Activated naive CD4-positive, alpha-beta T cell treated with anti-CD3 and anti-CD28 coated beads, Interleukin-2, amount 50 U/mL, for 24 hours (primary cell): ENCODE results near the gene SLC9A9.

ENCODE experiments used
- H3K27ac Mint-ChIP-seq: one replicate; pipeline ENCODE4 v1.8.0; 2021; ENCODE audit warnings: mild to moderate bottlenecking, mixed read lengths
- H3K27me3 Mint-ChIP-seq: one replicate; pipeline ENCODE4 v1.8.0; 2021; ENCODE audit warnings: mixed read lengths
- H3K36me3 Mint-ChIP-seq: one replicate; pipeline ENCODE4 v1.8.0; 2021; ENCODE audit warnings: mixed read lengths
- H3K4me1 Mint-ChIP-seq: one replicate; pipeline ENCODE4 v1.8.0; 2021; ENCODE audit warnings: mixed read lengths
- H3K4me3 Mint-ChIP-seq: one replicate; pipeline ENCODE4 v1.8.0; 2021; ENCODE audit warnings: mild to moderate bottlenecking, mixed read lengths
- H3K9me3 Mint-ChIP-seq: one replicate; pipeline ENCODE4 v1.8.0; 2021; ENCODE audit warnings: mixed read lengths

SLC9A9 gene

DNA sequence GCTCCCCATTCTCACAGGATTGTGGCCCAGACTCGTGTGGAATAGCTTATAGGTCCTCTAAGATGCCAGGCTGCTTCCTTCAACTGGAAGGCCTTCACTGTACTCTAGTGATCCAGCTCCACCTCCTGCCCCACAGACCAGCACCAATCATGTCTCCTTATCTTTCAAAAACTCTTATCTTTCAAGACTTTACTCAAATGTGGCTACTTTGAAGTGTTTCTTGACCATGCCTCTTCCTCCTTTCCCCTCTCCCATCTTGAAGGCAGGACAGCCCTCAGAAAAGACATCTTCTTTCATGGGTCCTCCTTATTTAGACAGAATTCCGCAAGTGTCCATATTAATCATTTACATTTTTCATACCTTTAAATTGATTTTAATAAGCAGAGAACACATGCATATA is 586.4 kb downstream of the SLC9A9 start:
- Mint-ChIP-seq H3K36me3 (peaks cover 4% of the 10 kb centered on the region), H3K9me3 (no peaks in the 10 kb centered on the region), H3K4me3 (no peak overlapping the region), H3K27ac (no peak overlapping the region), H3K27me3 (no peaks in the 10 kb centered on the region), H3K4me1 (peaks cover 9% of the 10 kb centered on the region)

DNA sequence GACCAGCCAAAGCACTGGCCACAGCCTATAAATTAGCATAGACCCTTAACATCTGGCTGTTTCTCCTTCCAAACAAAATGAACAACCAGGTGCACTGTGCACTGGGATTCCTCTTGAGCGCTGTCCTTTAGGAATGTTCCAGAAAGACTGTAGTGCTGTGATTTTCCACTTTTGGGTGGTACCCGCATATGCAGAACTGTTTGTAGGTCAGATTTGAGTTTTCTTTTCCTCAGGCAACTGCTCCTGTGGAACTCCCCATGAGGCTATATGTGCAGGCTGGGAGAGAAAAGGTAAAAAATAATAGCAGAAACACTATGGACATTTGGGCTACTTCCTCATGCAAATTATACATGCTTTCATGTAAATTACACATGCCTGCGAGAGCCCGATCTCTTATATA is 589.6 kb downstream of the SLC9A9 start:
- no peaks in the 10 kb centered on the region for H3K27me3 Mint-ChIP-seq
- no peaks in the 10 kb centered on the region for H3K36me3 Mint-ChIP-seq
- no peak overlapping the region for H3K4me3 Mint-ChIP-seq
- no peak overlapping the region for H3K27ac Mint-ChIP-seq
- H3K9me3 Mint-ChIP-seq: no peaks in the 10 kb centered on the region
- H3K4me1 Mint-ChIP-seq: peaks cover 4% of the 10 kb centered on the region

DNA sequence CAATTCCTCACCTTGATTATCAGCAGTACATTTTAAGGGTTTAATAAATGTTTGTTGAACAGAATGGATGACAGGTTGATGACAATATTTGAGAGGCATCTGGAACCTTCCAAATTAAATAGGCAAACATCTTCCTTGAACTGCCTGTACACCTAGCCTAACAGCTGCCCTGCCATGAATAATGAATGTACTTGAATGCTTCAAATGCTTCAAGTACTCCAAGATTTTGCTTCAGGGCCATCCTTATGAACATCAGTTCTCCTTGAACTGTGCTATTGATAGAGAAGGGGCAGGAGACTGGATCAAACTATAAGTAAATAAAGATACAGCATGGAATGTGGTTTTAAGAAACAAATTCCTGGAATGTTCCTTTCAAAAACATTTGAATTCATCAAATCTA is 591.9 kb downstream of the SLC9A9 start:
- no peaks in the 10 kb centered on the region for H3K27me3 Mint-ChIP-seq
- no peaks in the 10 kb centered on the region for H3K9me3 Mint-ChIP-seq
- H3K4me1 Mint-ChIP-seq: no peaks in the 10 kb centered on the region
- no peaks in the 10 kb centered on the region for H3K36me3 Mint-ChIP-seq
- no peak overlapping the region for H3K27ac Mint-ChIP-seq
- no peak overlapping the region for H3K4me3 Mint-ChIP-seq

DNA sequence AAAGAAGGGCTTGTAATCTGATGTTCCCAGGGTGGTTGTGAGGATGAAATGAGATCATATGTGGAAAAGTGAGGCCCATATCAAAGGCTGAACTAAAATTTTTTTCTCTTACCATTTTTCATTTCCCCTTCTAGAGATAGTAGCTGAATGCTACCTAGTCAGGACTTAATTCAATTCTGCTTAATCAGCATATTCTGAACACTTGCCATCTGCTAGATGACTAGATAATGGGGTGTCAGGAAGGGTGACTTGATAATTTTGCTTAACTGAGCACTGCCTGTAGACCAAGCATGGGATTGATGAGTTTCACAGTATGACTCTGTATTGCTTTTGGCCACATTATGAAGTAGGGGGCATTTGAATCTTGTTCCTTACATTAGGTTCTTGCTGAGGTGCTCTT is 592.5 kb downstream of the SLC9A9 start:
- Mint-ChIP-seq H3K36me3 (no peaks in the 10 kb centered on the region), H3K4me3 (no peak overlapping the region), H3K4me1 (no peaks in the 10 kb centered on the region), H3K27ac (no peak overlapping the region), H3K9me3 (no peaks in the 10 kb centered on the region), H3K27me3 (no peaks in the 10 kb centered on the region)

DNA sequence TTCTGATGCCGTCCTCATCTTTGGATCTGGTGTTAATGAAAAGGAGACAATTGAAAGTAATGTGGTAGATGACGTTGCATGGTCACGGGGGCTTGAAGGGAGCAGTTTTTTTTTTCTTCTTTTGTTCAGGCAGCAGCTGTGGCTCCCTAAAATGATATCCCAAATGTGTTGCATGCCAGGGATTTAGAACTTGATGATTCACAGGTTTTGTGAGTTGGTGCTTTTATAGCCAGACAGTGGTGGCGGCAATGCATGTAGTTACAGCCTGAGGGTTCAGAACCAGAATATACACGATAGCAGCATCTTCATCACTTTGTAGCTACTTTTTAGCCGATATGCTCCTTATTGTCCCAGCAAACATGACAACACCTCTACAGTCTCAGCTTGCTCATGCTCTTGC is 595.3 kb downstream of the SLC9A9 start:
- Mint-ChIP-seq H3K27me3 (no peaks in the 10 kb centered on the region), H3K4me3 (no peak overlapping the region), H3K9me3 (no peaks in the 10 kb centered on the region), H3K36me3 (peaks cover 2% of the 10 kb centered on the region), H3K27ac (no peak overlapping the region), H3K4me1 (no peaks in the 10 kb centered on the region)

DNA sequence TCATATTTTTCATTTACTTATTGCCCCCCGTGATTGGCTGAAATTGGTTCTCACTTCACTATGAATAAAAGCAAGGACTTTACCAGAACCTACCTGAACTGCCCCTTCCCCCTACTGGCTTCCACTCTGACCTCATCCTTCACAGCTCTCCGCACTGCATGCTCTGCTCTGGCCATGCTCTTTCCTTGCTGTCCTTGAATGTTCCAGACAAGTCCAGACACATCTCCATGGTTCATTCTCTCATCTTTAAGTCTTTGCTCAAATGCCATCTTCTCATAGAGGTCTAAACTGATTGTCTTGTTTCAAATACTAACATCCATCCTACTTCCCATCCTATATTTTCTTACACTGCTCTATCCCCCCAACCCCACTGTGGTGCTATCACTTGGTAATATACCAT is 599.3 kb downstream of the SLC9A9 start:
- H3K4me3 Mint-ChIP-seq: no peak overlapping the region
- no peak overlapping the region for H3K27ac Mint-ChIP-seq
- H3K9me3 Mint-ChIP-seq: no peaks in the 10 kb centered on the region
- H3K27me3 Mint-ChIP-seq: no peaks in the 10 kb centered on the region
- peaks cover 5% of the 10 kb centered on the region for H3K4me1 Mint-ChIP-seq
- peaks cover 2% of the 10 kb centered on the region for H3K36me3 Mint-ChIP-seq

DNA sequence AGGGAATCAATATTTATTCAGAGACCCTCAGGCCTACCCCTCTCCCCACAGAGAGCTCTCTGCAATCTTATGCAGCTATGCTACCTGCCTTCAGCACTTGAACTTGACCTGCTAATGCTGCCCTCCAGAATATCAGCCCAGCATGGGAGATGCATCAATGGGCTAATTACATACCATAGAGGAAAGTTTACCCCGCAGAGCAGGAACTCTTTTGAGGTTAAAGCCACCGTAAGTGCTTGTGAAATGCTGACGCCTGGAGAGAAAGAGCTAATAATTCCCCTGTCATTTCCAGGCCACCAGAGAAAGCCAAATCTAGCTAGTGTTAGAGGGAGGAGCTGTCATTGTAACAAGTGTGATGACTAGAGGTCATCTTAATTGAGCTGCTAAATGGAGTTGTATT is 601.2 kb downstream of the SLC9A9 start:
- H3K4me3 Mint-ChIP-seq: no peak overlapping the region
- peaks cover 2% of the 10 kb centered on the region for H3K36me3 Mint-ChIP-seq
- no peaks in the 10 kb centered on the region for H3K27me3 Mint-ChIP-seq
- H3K4me1 Mint-ChIP-seq: peaks cover 5% of the 10 kb centered on the region
- H3K27ac Mint-ChIP-seq: no peak overlapping the region
- H3K9me3 Mint-ChIP-seq: no peaks in the 10 kb centered on the region

DNA sequence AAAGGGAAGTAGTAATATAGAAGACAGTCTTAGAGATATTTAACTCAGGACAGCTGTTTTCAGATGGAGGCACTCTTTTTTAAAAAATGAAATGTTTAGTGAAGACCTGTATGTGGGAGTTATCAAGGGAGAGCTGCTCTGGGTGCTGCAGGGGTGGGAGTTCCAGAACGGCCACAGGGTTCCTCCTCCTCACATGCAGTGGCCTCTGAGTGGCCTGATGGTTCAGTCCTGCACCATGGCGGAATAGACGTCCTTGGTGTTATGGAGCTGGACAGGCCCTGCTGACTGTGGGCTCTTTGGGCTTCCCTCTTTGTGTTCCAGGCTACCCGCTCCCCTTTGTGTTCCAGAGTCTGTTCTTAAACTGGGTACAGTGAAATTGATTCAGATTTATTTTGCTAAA is 602.6 kb downstream of the SLC9A9 start:
- Mint-ChIP-seq H3K4me3 (no peak overlapping the region), H3K9me3 (no peaks in the 10 kb centered on the region), H3K27ac (no peak overlapping the region), H3K4me1 (peaks cover 14% of the 10 kb centered on the region), H3K27me3 (no peaks in the 10 kb centered on the region), H3K36me3 (peaks cover 2% of the 10 kb centered on the region)

DNA sequence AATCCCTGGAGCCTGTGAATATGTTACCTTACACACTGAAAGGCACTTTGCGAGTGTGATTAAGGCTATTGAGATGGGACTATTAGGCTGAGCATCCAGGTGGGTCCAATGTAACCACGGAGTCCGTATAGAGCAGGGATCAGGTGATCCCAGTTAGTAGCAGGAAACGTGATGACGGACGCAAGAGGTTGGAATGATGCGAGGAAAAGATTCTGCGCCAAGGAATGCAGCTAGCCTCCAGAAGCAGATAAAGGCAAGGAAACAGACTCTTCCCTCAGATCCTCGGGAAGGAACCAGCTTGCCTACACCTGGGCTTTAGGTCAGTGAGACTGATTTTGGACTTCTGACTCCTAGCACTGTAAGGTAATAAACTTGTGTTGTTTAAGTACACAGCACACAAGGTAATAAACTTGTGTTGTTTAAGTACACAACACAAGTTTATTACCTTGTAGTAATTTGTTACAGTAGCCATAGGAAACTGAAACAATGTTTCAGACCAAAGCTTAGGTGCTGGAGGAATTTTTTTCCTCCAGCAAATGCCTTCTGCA is 603.7 kb downstream of the SLC9A9 start:
- no peaks in the 10 kb centered on the region for H3K36me3 Mint-ChIP-seq
- H3K4me3 Mint-ChIP-seq: no peak overlapping the region
- H3K27ac Mint-ChIP-seq: no peak overlapping the region
- no peaks in the 10 kb centered on the region for H3K9me3 Mint-ChIP-seq
- H3K27me3 Mint-ChIP-seq: no peaks in the 10 kb centered on the region
- peaks cover 20% of the 10 kb centered on the region for H3K4me1 Mint-ChIP-seq

DNA sequence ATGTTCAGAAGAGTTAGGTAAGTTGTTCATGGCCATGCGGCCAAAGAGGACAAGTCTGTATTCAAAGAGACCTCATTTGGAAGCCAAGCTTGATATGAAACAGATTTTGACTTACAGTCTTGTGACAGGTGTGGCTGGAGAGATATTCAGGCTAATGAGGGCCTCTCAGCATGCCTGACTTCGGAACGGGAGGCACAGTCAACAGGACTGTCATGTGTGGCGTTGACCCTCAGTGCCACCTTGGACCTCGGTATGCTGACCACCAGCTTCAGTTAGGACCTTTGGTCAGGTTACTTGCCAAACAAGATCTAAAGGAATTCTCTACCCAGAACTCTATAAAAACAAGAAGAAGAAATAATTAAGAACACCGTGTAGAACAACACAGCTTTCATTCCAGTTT is 604.6 kb downstream of the SLC9A9 start:
- H3K27ac Mint-ChIP-seq: no peak overlapping the region
- H3K27me3 Mint-ChIP-seq: no peaks in the 10 kb centered on the region
- H3K9me3 Mint-ChIP-seq: no peaks in the 10 kb centered on the region
- H3K36me3 Mint-ChIP-seq: no peaks in the 10 kb centered on the region
- no peak overlapping the region for H3K4me3 Mint-ChIP-seq
- H3K4me1 Mint-ChIP-seq: peaks cover 24% of the 10 kb centered on the region

DNA sequence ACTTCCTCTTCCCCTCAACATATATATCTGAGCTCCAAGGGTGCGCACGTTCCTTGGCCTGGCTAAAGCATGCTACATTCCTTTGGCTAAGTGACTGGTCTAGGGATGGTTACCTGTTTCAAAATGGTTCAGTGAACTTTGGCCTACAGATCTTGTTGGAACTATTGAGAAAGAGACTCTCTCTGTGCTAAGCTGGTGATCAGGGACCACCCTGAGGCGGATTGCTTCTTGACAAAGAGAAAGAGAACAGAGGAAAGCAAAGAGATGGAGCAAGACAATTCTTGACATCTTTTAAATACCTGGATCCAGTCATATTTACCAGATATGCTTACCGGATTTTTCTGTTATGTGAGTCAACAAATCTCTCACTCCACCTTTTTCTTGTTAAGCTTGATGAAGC is 605.6 kb downstream of the SLC9A9 start:
- peaks cover 25% of the 10 kb centered on the region for H3K4me1 Mint-ChIP-seq
- H3K36me3 Mint-ChIP-seq: no peaks in the 10 kb centered on the region
- H3K4me3 Mint-ChIP-seq: no peak overlapping the region
- H3K9me3 Mint-ChIP-seq: no peaks in the 10 kb centered on the region
- H3K27ac Mint-ChIP-seq: no peak overlapping the region
- H3K27me3 Mint-ChIP-seq: no peaks in the 10 kb centered on the region

DNA sequence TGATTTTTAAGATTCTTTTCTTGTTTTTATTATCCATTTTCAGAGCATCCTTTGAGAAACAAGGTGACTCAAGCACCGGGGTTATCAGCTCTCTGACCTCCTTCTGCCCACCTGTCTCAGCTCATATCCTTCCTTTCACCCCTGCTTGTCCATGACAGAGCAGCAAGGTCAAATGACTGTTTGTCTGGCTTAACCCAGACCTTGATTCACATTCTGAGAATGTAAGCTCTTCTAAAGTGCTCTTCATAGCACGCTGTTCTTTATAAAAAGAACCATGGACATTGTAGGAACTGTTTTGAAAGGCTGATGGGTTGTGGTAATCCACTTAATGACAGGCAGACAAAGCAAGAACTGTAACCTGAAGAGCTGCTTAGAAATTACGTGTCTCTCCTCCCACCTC is 606.2 kb downstream of the SLC9A9 start:
- H3K36me3 Mint-ChIP-seq: no peaks in the 10 kb centered on the region
- no peaks in the 10 kb centered on the region for H3K27me3 Mint-ChIP-seq
- H3K4me3 Mint-ChIP-seq: no peak overlapping the region
- no peak overlapping the region for H3K27ac Mint-ChIP-seq
- H3K4me1 Mint-ChIP-seq: peaks cover 24% of the 10 kb centered on the region
- H3K9me3 Mint-ChIP-seq: no peaks in the 10 kb centered on the region

DNA sequence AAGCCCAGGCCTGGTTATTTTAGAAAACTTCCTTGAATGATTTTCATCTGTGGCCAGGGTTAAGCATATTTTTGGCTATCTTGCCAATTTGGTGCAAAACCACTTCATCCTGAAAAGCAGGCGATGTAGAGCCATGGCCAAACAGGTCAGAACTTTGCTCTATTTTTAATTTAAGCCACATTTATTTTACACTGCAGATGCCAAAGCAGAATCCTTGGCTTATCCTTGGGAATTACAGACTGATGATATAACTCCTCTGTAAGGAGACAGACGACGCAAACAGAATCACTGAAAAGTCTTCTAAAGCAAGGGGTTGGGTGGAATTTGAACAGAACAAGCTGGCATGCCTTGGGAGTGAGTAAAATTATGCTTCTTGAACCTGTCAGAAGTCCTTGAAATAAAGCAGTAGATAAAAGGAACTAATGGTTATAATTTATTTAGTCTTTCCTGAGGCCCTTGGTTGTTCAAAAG is 606.8 kb downstream of the SLC9A9 start:
- Mint-ChIP-seq H3K36me3 (peaks cover 3% of the 10 kb centered on the region), H3K27ac (no peak overlapping the region), H3K4me1 (peaks cover 24% of the 10 kb centered on the region), H3K27me3 (no peaks in the 10 kb centered on the region), H3K9me3 (peaks cover 4% of the 10 kb centered on the region), H3K4me3 (no peak overlapping the region)

DNA sequence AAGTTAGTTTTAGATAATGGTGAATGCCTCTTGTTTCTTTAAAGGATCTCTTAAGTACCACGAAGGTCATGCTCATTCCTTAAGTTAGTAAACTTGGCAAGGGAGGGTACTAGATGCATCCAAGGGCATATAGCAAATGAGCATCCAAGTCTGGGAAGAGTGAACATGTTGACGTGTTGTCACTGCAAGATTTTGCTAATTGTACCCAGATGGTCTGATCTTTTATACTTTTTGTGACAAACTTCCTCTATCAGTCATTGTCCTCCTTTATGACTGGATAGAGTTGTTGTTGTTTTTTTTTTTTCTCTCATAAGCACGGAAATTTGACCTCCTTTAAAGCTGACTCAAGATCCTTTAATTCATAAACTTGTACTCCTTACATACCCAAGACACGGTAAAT is 607.4 kb downstream of the SLC9A9 start:
- Mint-ChIP-seq H3K9me3 (peaks cover 5% of the 10 kb centered on the region), H3K36me3 (peaks cover 3% of the 10 kb centered on the region), H3K4me3 (no peak overlapping the region), H3K4me1 (peaks cover 25% of the 10 kb centered on the region), H3K27ac (peak overlapping the region; percentile 1), H3K27me3 (no peaks in the 10 kb centered on the region)

DNA sequence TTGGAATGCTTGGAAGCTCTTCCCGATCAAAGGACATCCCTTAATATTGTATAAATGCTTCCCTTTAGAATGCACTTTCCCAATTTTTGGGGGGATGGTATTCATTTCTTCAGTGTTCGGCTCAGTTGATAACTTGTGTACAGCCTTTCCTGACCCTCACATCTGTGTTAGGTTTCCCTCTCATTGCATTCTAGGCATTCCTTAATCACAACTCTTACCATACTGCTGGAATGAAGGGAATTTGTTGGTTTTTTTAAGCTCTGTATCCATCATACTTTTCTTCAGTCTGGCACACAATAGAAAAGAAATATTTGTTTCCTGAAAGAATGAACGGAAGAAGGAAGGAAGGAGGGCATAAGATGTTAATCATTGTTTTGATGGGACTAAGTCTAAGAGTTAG is 609.2 kb downstream of the SLC9A9 start:
- no peaks in the 10 kb centered on the region for H3K27me3 Mint-ChIP-seq
- no peak overlapping the region for H3K4me3 Mint-ChIP-seq
- peaks cover 7% of the 10 kb centered on the region for H3K36me3 Mint-ChIP-seq
- peaks cover 10% of the 10 kb centered on the region for H3K9me3 Mint-ChIP-seq
- no peak overlapping the region for H3K27ac Mint-ChIP-seq
- H3K4me1 Mint-ChIP-seq: peaks cover 25% of the 10 kb centered on the region

DNA sequence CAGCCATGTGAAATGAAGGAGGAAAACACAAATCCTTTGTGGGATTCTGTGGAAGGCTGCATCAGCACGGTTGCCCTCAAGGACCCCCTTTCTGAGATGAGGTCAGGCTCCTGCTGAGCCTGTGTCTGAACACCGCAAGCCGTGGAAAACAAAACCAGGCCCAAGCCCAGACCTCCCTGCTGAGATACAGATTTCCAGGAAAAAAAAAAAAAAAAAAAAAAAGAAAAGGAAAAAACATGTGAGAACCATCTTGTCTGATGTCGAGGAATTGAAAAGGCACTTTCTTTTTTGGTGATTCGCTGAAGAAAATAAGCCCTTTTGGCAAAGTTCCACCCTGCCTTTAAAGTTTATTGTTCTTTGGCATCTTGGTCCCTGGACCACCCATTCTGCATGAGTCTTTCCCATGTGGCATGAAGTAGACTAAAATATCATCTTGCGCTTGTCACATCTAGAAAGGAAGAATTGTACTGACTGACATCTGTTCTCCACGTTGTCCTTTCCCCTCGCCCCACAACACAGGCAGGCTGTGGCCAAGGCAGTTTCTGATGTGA is 611.1 kb downstream of the SLC9A9 start:
- H3K27me3 Mint-ChIP-seq: no peaks in the 10 kb centered on the region

More for the DNA sequence above, 611.1 kb downstream of the SLC9A9 start:
- Mint-ChIP-seq H3K9me3 (peaks cover 10% of the 10 kb centered on the region), H3K36me3 (peaks cover 9% of the 10 kb centered on the region), H3K4me3 (no peak overlapping the region), H3K4me1 (peaks cover 25% of the 10 kb centered on the region), H3K27ac (no peak overlapping the region)
